K562 (cell line): Measurements from ENCODE around the gene HTR3C. TPM values are rescaled to one million over a fixed set of nuclear protein-coding genes. Genes with fewer than 3 reads are reported as not detected.

Source experiments
- ATF3 ChIP-seq, 2 experiments: fragments of 450-650 bp in 1 of 2; sonication (generic) in 1 of 2; formaldehyde crosslinking in 1 of 2; IDR thresholded peaks in 1 of 2; conservative IDR thresholded peaks in 1 of 2; 2 replicates each; pipeline versions ENCODE4 v1.6.1 to v1.8.1; 2016 to 2023; ENCODE audit warnings: mild to moderate bottlenecking in 2 of 2, moderate library complexity in 2 of 2, inconsistent platforms in 1 of 2, missing genetic modification reagents in 1 of 2
- CHD2 ChIP-seq: IDR thresholded peaks from 2 replicates; pipeline ENCODE4 v1.6.1; 2011; ENCODE audit warnings: low read depth, low read length
- CTCFL ChIP-seq: IDR thresholded peaks from 2 replicates; pipeline ENCODE4 v1.6.1; 2011; ENCODE audit warnings: borderline replicate concordance, low read depth, mild to moderate bottlenecking, moderate library complexity, low read length; ENCODE audit not compliant: insufficient read depth, poor library complexity, severe bottlenecking
- PURB ChIP-seq: sonication (generic); formaldehyde crosslinking; IDR thresholded peaks from 2 replicates; pipeline ENCODE4 v1.9.0; 2021; ENCODE audit warnings: low read depth, mild to moderate bottlenecking, missing genetic modification reagents
- RERE ChIP-seq: sonication (generic); formaldehyde crosslinking; IDR thresholded peaks from 2 replicates; pipeline ENCODE4 v1.8.0; 2023; ENCODE audit warnings: missing genetic modification reagents, mild to moderate bottlenecking, borderline replicate concordance
- SMC3 ChIP-seq: conservative IDR thresholded peaks from 2 replicates; pipeline ENCODE4 v1.6.1; 2011; ENCODE audit warnings: low read depth, low read length, improper control_type of control experiment; ENCODE audit not compliant: insufficient read depth
- SUPT5H ChIP-seq: fragments of 450-650 bp; IDR thresholded peaks from 2 replicates; pipeline ENCODE4 v1.6.1; 2016
- ZFP36 ChIP-seq: fragments of 150-350 bp; IDR thresholded peaks from 2 replicates; pipeline ENCODE4 v1.6.1; 2018; ENCODE audit warnings: low read length, low read depth; ENCODE audit not compliant: partially characterized antibody
- ZNF57 ChIP-seq: fragments of 450-650 bp; formaldehyde crosslinking; IDR thresholded peaks from 2 replicates; pipeline ENCODE4 v1.4.0; 2020; ENCODE audit warnings: mild to moderate bottlenecking, moderate library complexity
- ZNF695 ChIP-seq: fragments of 450-650 bp; formaldehyde crosslinking; IDR thresholded peaks from 2 replicates; pipeline ENCODE4 v1.4.0; 2020; ENCODE audit warnings: mild to moderate bottlenecking, moderate library complexity
- polyA plus RNA-seq, 8 experiments: library from polyadenylated mRNA; depleted of rRNA in 4 of 8; stranded (reverse) in 5 of 8; unstranded in 3 of 8; fragments of >200 nt; fragmentation: Nextera tagmentation in 2 of 8; fragmentation: Illumina TruSeq in 1 of 8; extraction: Ambion mirVana in 2 of 8; extraction: Trizol in 1 of 8; gene quantifications; 2 replicates each; pipeline versions ENCODE4 v1.2.1 to v1.2.3, GENCODE V29; 2011 to 2014; ENCODE audit warnings: inconsistent platforms in 1 of 8, missing spikeins in 1 of 8
- total RNA-seq, 7 experiments: library from RNA; depleted of rRNA in 6 of 7; stranded (reverse); fragments of >200 nt in 6 of 7; fragmentation: Illumina TruSeq in 2 of 7; extraction: Trizol in 2 of 7; gene quantifications; 2 replicates each; pipeline versions ENCODE4 v1.2.1 to v1.2.3, GENCODE V29; 2011 to 2021; ENCODE audit warnings: low replicate concordance in 1 of 7
- TF ChIP-seq, protein P1 (sequence below): fragments of 250-450 bp; sonication (Bioruptor Pico); IDR thresholded peaks from 2 replicates; pipeline ENCODE4 v1.9.0; 2021; ENCODE audit warnings: mild to moderate bottlenecking
- TF ChIP-seq, protein P2 (sequence below), 3 experiments: fragments of 200-800 bp in 1 of 3; fragments of 250-450 bp in 1 of 3; fragments of 450-650 bp in 1 of 3; sonication (Bioruptor Pico) in 1 of 3; sonication (Bioruptor generic) in 1 of 3; formaldehyde crosslinking in 1 of 3; IDR thresholded peaks; 2 replicates each; pipeline versions ENCODE4 v1.6.1 to v1.8.0; 2016 to 2022; ENCODE audit warnings: mild to moderate bottlenecking in 2 of 3, missing genetic modification characterization in 2 of 3, missing compliant biosample characterization in 1 of 3, moderate library complexity in 1 of 3

HTR3C gene
- total and polyA plus RNA-seq, 9 of the 15 experiments (the other 6 are each of a cell fraction or from before 2014, with no cell fraction given) = 0.04 to 0.06 TPM; not detected in 7

DNA sequence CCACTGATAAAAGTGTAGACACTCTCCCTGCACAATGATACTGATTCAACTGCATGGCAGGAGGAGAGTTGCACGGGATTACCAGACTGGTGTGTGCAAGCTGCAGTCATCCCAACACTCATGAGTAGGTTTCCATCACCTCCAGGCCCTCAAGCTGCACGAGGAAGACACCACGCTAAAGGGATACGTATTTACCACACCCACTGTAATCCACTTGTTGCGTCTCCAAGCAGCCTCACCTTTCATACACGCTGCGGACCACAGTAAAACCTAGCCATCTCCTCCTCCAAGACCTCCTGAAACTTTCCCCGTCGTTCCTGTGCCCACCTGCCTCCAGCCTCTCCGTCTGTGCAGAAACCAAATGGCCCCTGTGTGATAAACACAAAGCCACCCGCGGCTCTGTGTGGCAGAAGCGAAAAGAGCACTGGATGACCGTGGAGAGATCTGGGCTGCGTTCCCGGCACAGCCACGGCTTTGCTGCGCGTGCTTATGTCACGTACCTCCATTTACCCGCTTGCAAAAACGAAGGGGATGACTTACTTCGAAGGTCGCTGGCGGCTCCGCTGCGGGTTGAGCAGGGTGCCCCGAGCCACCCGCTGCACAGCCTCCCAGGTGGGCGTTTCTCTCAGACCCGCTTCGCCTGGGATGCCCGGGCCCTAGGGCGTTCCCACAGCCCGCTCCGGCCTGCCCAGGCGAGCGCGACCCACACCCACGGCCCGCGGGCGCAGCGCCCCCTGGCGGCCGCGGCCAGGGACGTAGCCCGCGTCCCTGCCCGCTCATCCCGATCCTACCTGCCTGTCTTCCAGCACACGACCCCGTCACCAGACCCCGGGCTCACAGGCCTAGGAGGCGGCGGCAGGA lies 35.8 kb upstream of the HTR3C start (continued):
- TF ChIP-seq ZNF695 (no peak), SMC3 (peak; percentile 72), RERE (CRISPR knock-in tag) (no peak), ZNF57 (CRISPR knock-in tag) (no peak), CHD2 (no peak), PURB (no peak), ATF3 (IDR thresholded peaks at IDR 0.05) (no peak), ATF3 (CRISPR knock-in tag; conservative IDR thresholded peaks at IDR 0.05) (no peak), ZFP36 (no peak), CTCFL (peak; percentile 89), SUPT5H (no peak)
- TF ChIP-seq, protein P1, sequence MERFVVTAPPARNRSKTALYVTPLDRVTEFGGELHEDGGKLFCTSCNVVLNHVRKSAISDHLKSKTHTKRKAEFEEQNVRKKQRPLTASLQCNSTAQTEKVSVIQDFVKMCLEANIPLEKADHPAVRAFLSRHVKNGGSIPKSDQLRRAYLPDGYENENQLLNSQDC (CRISPR knock-in tag) = no peak
- TF ChIP-seq, protein P2, sequence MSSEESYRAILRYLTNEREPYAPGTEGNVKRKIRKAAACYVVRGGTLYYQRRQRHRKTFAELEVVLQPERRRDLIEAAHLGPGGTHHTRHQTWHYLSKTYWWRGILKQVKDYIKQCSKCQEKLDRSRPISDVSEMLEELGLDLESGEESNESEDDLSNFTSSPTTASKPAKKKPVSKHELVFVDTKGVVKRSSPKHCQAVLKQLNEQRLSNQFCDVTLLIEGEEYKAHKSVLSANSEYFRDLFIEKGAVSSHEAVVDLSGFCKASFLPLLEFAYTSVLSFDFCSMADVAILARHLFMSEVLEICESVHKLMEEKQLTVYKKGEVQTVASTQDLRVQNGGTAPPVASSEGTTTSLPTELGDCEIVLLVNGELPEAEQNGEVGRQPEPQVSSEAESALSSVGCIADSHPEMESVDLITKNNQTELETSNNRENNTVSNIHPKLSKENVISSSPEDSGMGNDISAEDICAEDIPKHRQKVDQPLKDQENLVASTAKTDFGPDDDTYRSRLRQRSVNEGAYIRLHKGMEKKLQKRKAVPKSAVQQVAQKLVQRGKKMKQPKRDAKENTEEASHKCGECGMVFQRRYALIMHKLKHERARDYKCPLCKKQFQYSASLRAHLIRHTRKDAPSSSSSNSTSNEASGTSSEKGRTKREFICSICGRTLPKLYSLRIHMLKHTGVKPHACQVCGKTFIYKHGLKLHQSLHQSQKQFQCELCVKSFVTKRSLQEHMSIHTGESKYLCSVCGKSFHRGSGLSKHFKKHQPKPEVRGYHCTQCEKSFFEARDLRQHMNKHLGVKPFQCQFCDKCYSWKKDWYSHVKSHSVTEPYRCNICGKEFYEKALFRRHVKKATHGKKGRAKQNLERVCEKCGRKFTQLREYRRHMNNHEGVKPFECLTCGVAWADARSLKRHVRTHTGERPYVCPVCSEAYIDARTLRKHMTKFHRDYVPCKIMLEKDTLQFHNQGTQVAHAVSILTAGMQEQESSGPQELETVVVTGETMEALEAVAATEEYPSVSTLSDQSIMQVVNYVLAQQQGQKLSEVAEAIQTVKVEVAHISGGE (CRISPR knock-in tag; IDR thresholded peaks at IDR 0.05) = no peak
